Measurements from ENCODE around the gene STXBP2. TPM values are rescaled to one million over a fixed set of nuclear protein-coding genes. Genes with fewer than 3 reads are reported as not detected.

STXBP2 gene
- polyA plus RNA-seq, 1 of the 3 experiments (the other 2 are of a cell fraction): 4.7 TPM

DNA sequence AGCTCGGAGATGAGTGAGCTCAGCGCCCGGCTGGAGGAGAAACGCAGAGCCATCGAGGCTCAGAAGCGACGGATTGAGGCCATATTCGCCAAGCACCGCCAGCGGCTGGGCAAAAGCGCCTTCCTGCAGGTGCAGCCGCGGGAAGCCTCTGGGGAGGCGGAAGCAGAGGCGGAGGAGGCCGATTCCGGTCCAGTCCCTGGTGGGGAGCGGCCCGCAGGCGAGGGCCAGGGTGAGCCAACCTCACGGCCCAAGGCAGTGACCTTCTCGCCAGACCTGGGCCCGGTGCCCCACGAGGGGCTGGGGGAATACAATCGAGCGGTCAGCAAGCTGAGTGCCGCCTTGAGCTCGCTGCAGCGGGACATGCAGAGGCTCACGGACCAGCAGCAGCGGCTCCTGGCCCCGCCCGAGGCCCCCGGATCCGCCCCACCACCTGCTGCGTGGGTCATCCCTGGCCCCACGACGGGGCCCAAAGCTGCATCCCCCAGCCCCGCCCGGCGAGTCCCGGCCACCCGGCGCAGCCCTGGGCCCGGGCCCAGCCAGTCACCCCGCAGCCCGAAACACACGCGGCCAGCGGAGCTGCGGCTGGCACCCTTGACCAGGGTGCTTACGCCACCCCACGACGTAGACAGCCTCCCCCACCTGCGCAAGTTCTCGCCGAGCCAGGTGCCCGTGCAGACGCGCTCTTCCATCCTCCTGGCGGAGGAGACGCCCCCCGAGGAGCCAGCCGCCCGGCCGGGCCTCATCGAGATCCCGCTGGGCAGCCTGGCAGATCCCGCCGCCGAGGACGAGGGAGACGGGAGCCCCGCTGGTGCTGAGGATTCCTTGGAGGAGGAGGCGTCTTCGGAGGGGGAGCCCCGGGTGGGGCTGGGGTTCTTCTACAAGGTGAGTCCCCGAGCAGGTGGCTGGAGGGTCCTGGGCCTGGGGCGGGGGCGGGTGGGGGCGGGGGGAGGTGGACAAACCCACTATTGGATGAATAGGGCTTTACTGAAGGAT lies 24.3 kb upstream of the STXBP2 start:
- Histone ChIP-seq H3K79me2 (ENCODE audit: insufficient read depth) (no peaks in the 10 kb centered on the region), H4K20me1 (ENCODE audit: insufficient read depth) (no peaks in the 10 kb centered on the region), H3K9ac (no peak overlapping the region), H3K4me3 (ENCODE audit: low read depth in 2 of 2, low read length in 1 of 2) (no peak overlapping the region), H3K4me1 (ENCODE audit: control insufficient read depth in 1 of 2, insufficient read depth in 2 of 2, low read depth in 1 of 2, low read length in 1 of 2) (peaks cover 0 to 10% of the 10 kb centered on the region in 2 experiments; a peak in 1 of 4 replicates), H3K9me3 (no peaks in the 10 kb centered on the region), H3F3A (replicated peaks; ENCODE audit: insufficient read depth) (no peaks in the 10 kb centered on the region), H3K27me3 (ENCODE audit: insufficient read depth) (no peaks in the 10 kb centered on the region), H3K36me3 (replicated peaks in 1 of 2; ENCODE audit: control insufficient read depth in 1 of 2, insufficient read depth in 2 of 2, low read length in 1 of 2) (no peaks in the 10 kb centered on the region), H2AFZ (ENCODE audit: low read depth) (no peak overlapping the region), H3K27ac (ENCODE audit: low read depth in 2 of 2, low read length in 1 of 2) (no peak overlapping the region), H3K4me2 (no peak overlapping the region), H3K9me2 (no peaks in the 10 kb centered on the region)
- no peak for DNase-seq
- 82% methylated on average over 46 of the region's 81 CpGs for WGBS (ENCODE audit: low lambda C conversion rate)
- ChIA-PET POLR2A (interaction anchor here (1.2 kb wide), 1 partner anchor 16 kb away, joined by 3 read pairs; no protein-coding TSS in a partner anchor), CTCF (interaction anchor here (1.4 kb wide), 1 partner anchor 44 kb away, joined by 3 read pairs; no protein-coding TSS in a partner anchor)
- TF ChIP-seq EZH2phosphoT487 (IDR thresholded peaks at IDR 0.05; ENCODE audit: borderline replicate concordance, low read depth) (no peak), NRF1 (IDR thresholded peaks at IDR 0.05; ENCODE audit: low read depth, low read length) (no peak), NFIC (IDR thresholded peaks at IDR 0.05; ENCODE audit: borderline replicate concordance) (no peak), SIN3A (IDR thresholded peaks at IDR 0.05; ENCODE audit: borderline replicate concordance, low read depth, low read length) (no peak), FOXM1 (IDR thresholded peaks at IDR 0.05; ENCODE audit: low read depth) (no peak), TCF12 (IDR thresholded peaks at IDR 0.05) (no peak), RAD21 (IDR thresholded peaks at IDR 0.05; ENCODE audit: low read length) (no peak), POLR2AphosphoS5 (IDR thresholded peaks at IDR 0.05; ENCODE audit: low read depth, low read length) (no peak)
- TF ChIP-seq, protein P1, sequence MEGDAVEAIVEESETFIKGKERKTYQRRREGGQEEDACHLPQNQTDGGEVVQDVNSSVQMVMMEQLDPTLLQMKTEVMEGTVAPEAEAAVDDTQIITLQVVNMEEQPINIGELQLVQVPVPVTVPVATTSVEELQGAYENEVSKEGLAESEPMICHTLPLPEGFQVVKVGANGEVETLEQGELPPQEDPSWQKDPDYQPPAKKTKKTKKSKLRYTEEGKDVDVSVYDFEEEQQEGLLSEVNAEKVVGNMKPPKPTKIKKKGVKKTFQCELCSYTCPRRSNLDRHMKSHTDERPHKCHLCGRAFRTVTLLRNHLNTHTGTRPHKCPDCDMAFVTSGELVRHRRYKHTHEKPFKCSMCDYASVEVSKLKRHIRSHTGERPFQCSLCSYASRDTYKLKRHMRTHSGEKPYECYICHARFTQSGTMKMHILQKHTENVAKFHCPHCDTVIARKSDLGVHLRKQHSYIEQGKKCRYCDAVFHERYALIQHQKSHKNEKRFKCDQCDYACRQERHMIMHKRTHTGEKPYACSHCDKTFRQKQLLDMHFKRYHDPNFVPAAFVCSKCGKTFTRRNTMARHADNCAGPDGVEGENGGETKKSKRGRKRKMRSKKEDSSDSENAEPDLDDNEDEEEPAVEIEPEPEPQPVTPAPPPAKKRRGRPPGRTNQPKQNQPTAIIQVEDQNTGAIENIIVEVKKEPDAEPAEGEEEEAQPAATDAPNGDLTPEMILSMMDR (IDR thresholded peaks at IDR 0.05): no peak
- TF ChIP-seq, protein P2, sequence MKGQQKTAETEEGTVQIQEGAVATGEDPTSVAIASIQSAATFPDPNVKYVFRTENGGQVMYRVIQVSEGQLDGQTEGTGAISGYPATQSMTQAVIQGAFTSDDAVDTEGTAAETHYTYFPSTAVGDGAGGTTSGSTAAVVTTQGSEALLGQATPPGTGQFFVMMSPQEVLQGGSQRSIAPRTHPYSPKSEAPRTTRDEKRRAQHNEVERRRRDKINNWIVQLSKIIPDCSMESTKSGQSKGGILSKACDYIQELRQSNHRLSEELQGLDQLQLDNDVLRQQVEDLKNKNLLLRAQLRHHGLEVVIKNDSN (IDR thresholded peaks at IDR 0.05; ENCODE audit: borderline replicate concordance, low read depth): no peak
- TF ChIP-seq, protein P3, sequence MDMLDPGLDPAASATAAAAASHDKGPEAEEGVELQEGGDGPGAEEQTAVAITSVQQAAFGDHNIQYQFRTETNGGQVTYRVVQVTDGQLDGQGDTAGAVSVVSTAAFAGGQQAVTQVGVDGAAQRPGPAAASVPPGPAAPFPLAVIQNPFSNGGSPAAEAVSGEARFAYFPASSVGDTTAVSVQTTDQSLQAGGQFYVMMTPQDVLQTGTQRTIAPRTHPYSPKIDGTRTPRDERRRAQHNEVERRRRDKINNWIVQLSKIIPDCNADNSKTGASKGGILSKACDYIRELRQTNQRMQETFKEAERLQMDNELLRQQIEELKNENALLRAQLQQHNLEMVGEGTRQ (IDR thresholded peaks at IDR 0.05; ENCODE audit: borderline replicate concordance, low read depth, low read length): no peak
- TF ChIP-seq, protein P4, sequence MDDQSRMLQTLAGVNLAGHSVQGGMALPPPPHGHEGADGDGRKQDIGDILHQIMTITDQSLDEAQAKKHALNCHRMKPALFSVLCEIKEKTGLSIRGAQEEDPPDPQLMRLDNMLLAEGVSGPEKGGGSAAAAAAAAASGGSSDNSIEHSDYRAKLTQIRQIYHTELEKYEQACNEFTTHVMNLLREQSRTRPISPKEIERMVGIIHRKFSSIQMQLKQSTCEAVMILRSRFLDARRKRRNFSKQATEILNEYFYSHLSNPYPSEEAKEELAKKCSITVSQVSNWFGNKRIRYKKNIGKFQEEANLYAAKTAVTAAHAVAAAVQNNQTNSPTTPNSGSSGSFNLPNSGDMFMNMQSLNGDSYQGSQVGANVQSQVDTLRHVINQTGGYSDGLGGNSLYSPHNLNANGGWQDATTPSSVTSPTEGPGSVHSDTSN (IDR thresholded peaks at IDR 0.05): no peak
